Measurements from ENCODE around the gene AFF3.

Gene AFF3

DNA sequence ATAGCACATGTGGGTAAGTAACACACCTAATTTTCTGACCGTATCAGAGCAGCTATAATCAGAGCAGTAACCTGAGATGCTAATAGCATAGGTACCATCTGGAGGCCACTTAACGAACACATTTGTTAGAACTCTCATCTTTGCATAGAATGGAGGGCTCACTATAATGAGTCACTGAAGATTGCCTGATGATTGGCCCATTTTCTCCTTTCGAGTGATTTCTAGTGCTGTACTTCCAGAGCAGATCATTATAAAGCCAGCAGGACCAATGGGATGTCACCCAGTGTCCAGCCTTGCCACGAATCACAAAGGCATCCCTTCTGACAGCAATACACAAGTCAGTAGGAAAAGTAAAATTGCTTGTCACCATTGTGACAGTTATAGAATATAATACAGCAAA is 570.9 kb downstream of the AFF3 start:
- Histone ChIP-seq H3K36me3 (replicated peaks; ENCODE audit: low read depth, low read length) (peaks cover 16% of the 10 kb centered on the region), H3K27ac (ENCODE audit: low read length) (no peak overlapping the region), H3K27me3 (ENCODE audit: low read depth, low read length) (no peaks in the 10 kb centered on the region), H3K4me1 (ENCODE audit: low read length) (no peaks in the 10 kb centered on the region), H2AFZ (ENCODE audit: low read depth, low read length) (no peak overlapping the region), H3K79me2 (ENCODE audit: low read length) (no peaks in the 10 kb centered on the region), H3K9me3 (ENCODE audit: insufficient read depth, low read length) (no peaks in the 10 kb centered on the region), H3K4me2 (ENCODE audit: low read length) (no peak overlapping the region), H4K20me1 (ENCODE audit: insufficient read depth, low read length) (no peaks in the 10 kb centered on the region), H3K9ac (ENCODE audit: low read length) (no peak overlapping the region), H3K4me3 (ENCODE audit: low read length) (no peak overlapping the region)
- TF ChIP-seq, protein P1, sequence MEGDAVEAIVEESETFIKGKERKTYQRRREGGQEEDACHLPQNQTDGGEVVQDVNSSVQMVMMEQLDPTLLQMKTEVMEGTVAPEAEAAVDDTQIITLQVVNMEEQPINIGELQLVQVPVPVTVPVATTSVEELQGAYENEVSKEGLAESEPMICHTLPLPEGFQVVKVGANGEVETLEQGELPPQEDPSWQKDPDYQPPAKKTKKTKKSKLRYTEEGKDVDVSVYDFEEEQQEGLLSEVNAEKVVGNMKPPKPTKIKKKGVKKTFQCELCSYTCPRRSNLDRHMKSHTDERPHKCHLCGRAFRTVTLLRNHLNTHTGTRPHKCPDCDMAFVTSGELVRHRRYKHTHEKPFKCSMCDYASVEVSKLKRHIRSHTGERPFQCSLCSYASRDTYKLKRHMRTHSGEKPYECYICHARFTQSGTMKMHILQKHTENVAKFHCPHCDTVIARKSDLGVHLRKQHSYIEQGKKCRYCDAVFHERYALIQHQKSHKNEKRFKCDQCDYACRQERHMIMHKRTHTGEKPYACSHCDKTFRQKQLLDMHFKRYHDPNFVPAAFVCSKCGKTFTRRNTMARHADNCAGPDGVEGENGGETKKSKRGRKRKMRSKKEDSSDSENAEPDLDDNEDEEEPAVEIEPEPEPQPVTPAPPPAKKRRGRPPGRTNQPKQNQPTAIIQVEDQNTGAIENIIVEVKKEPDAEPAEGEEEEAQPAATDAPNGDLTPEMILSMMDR (IDR thresholded peaks at IDR 0.05; ENCODE audit: low read depth, low read length): no peak
- no peak for TF ChIP-seq EZH2phosphoT487 (IDR thresholded peaks at IDR 0.05; ENCODE audit: low read depth)

- Histone ChIP-seq H3K4me1 (ENCODE audit: low read length) (no peaks in the 10 kb centered on the region), H3K9ac (ENCODE audit: low read length) (no peak overlapping the region), H3K27me3 (ENCODE audit: low read depth, low read length) (no peaks in the 10 kb centered on the region), H2AFZ (ENCODE audit: low read depth, low read length) (no peak overlapping the region), H3K9me3 (ENCODE audit: insufficient read depth, low read length) (no peaks in the 10 kb centered on the region), H4K20me1 (ENCODE audit: insufficient read depth, low read length) (no peaks in the 10 kb centered on the region), H3K79me2 (ENCODE audit: low read length) (no peaks in the 10 kb centered on the region), H3K36me3 (replicated peaks; ENCODE audit: low read depth, low read length) (peaks cover 18% of the 10 kb centered on the region), H3K4me3 (ENCODE audit: low read length) (no peak overlapping the region), H3K4me2 (ENCODE audit: low read length) (no peak overlapping the region), H3K27ac (ENCODE audit: low read length) (no peak overlapping the region)
- TF ChIP-seq EZH2phosphoT487 (IDR thresholded peaks at IDR 0.05; ENCODE audit: low read depth): no peak
- TF ChIP-seq, protein P1 (IDR thresholded peaks at IDR 0.05; ENCODE audit: low read depth, low read length): no peak
Observed at GRCh38 chr2:99571021-99571420, 571.4 kb downstream of the AFF3 start.

- Histone ChIP-seq H3K27ac (ENCODE audit: low read length) (no peak overlapping the region), H2AFZ (ENCODE audit: low read depth, low read length) (no peak overlapping the region), H4K20me1 (ENCODE audit: insufficient read depth, low read length) (no peaks in the 10 kb centered on the region), H3K9me3 (ENCODE audit: insufficient read depth, low read length) (no peaks in the 10 kb centered on the region), H3K27me3 (ENCODE audit: low read depth, low read length) (no peaks in the 10 kb centered on the region), H3K79me2 (ENCODE audit: low read length) (no peaks in the 10 kb centered on the region), H3K4me2 (ENCODE audit: low read length) (no peak overlapping the region), H3K4me3 (ENCODE audit: low read length) (no peak overlapping the region), H3K9ac (ENCODE audit: low read length) (no peak overlapping the region), H3K4me1 (ENCODE audit: low read length) (no peaks in the 10 kb centered on the region), H3K36me3 (replicated peaks; ENCODE audit: low read depth, low read length) (peaks cover 21% of the 10 kb centered on the region)
- TF ChIP-seq EZH2phosphoT487 (IDR thresholded peaks at IDR 0.05; ENCODE audit: low read depth): no peak
- TF ChIP-seq, protein P1 (IDR thresholded peaks at IDR 0.05; ENCODE audit: low read depth, low read length): no peak
Observed at GRCh38 chr2:99569386-99569785, 573.0 kb downstream of the AFF3 start.

DNA sequence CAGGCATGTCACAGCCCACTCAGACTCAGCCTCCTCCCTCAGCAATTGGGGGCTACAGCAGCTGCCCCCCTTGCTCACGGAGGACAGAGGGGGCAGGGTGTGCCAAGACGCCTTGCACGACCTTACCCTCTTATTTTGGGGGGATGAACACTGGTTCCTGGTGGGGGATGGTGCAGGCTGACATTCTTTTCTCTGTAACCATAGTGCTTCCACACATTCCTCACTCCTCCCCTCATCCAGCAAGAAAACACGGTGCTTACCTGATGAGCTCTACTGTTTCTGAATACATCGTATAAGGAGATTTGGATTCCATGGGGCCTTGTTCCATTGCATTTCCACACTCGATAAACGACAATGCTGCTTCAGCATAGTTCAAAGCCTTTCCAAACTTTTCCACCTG is 577.2 kb downstream of the AFF3 start:
- H3K4me1 ChIP-seq (ENCODE audit: low read length): no peaks in the 10 kb centered on the region
- TF ChIP-seq, protein P1 (IDR thresholded peaks at IDR 0.05; ENCODE audit: low read depth, low read length): no peak
- no peak for TF ChIP-seq EZH2phosphoT487 (IDR thresholded peaks at IDR 0.05; ENCODE audit: low read depth)
- H3K79me2 ChIP-seq (ENCODE audit: low read length): no peaks in the 10 kb centered on the region
- H3K27me3 ChIP-seq (ENCODE audit: low read depth, low read length): no peaks in the 10 kb centered on the region
- H3K9ac ChIP-seq (ENCODE audit: low read length): no peak overlapping the region
- no peak overlapping the region for H2AFZ ChIP-seq (ENCODE audit: low read depth, low read length)
- H3K27ac ChIP-seq (ENCODE audit: low read length): no peak overlapping the region
- H4K20me1 ChIP-seq (ENCODE audit: insufficient read depth, low read length): no peaks in the 10 kb centered on the region
- no peak overlapping the region for H3K4me3 ChIP-seq (ENCODE audit: low read length)
- no peak overlapping the region for H3K4me2 ChIP-seq (ENCODE audit: low read length)
- no peaks in the 10 kb centered on the region for H3K9me3 ChIP-seq (ENCODE audit: insufficient read depth, low read length)
- H3K36me3 ChIP-seq (replicated peaks; ENCODE audit: low read depth, low read length): peaks cover 18% of the 10 kb centered on the region
